A549 (cell line): ENCODE results near the gene ABCD2. TPM values are rescaled to one million over a fixed set of nuclear protein-coding genes. Genes with fewer than 3 reads are reported as not detected.
"Not testable (repeated sequence)": the region's sequence is repeated elsewhere in the genome, so short reads cannot be mapped to it uniquely, and the experiment has no call there.

ENCODE experiments used
- ATAC-seq, 2 experiments: fragments of 200-7000 bp in 1 of 2; fragments of >200 bp in 1 of 2; cut with Nextera tagmentation in 1 of 2; cut with Tn5 transposase in 1 of 2; 3 replicates each; pipeline versions ENCODE4 v1.8.0 to v1.9.1; 2018 to 2020; ENCODE audit warnings: mild to moderate bottlenecking in 1 of 2, moderate library complexity in 1 of 2
- CTCF ChIA-PET: fragments of 300-600 bp; sonication (Branson Sonifier 250); formaldehyde crosslinking; extraction: SDS; loops from one replicate; lab custom pipeline; 2021; ENCODE audit warnings: antibody characterized with exemption, inconsistent platforms; lab: Yijun Ruan, JAX
- POLR2A ChIA-PET: fragments of 350-600 bp; formaldehyde crosslinking; extraction: SDS; loops from one replicate; lab custom pipeline; 2021; ENCODE audit warnings: antibody characterized with exemption, inconsistent platforms; lab: Yijun Ruan, JAX
- DNase-seq, 2 experiments: peaks; one replicate each; pipeline versions ENCODE4 v3.0.0 to v3.0.0-alpha.2; 2011 to 2016; ENCODE audit warnings: low read depth in 1 of 2, low spot score in 1 of 2
- FAIRE-seq: peaks from 2 replicates; lab custom pipeline; 2011; peaks lifted over from hg19 to GRCh38; lab: Jason Lieb, UNC
- H3K27ac ChIP-seq, 2 experiments: fragments of >200 bp; sonication (Bioruptor Twin); formaldehyde crosslinking; 3 replicates each; pipeline ENCODE4 v1.5.1; 2016 to 2017
- H3K4me1 ChIP-seq: fragments of >200 bp; sonication (Bioruptor Twin); formaldehyde crosslinking; 3 replicates; pipeline ENCODE4 v1.6.1; 2016
- H3K4me2 ChIP-seq: fragments of >200 bp; sonication (Bioruptor Twin); formaldehyde crosslinking; 3 replicates; pipeline ENCODE4 v1.6.1; 2016
- H3K4me3 ChIP-seq: fragments of >200 bp; sonication (Bioruptor Twin); formaldehyde crosslinking; 3 replicates; pipeline ENCODE4 v1.5.1; 2016
- H3K9me3 ChIP-seq: fragments of >200 bp; sonication (Bioruptor Twin); formaldehyde crosslinking; 3 replicates; pipeline ENCODE4 v1.6.1; 2016
- BHLHE40 ChIP-seq: IDR thresholded peaks from 2 replicates; pipeline ENCODE4 v1.6.1; 2012; ENCODE audit warnings: low read depth, low read length, inconsistent platforms
- CBX2 ChIP-seq: fragments of 200-600 bp; sonication (generic); IDR thresholded peaks from 2 replicates; pipeline ENCODE4 v1.6.1; 2016; ENCODE audit warnings: low read depth, mild to moderate bottlenecking, borderline replicate concordance
- EHF ChIP-seq: fragments of 250-450 bp; sonication (Bioruptor Pico); IDR thresholded peaks from 2 replicates; pipeline ENCODE4 v1.5.0; 2020; ENCODE audit warnings: mild to moderate bottlenecking
- FOSL2 ChIP-seq, 2 experiments: fragments of 450-650 bp in 1 of 2; fragments of >200 bp in 1 of 2; sonication (Bioruptor Twin) in 1 of 2; formaldehyde crosslinking; IDR thresholded peaks; 2 replicates each; pipeline versions ENCODE4 v1.5.0 to v1.6.1; 2016 to 2020; ENCODE audit warnings: mild to moderate bottlenecking in 1 of 2, moderate library complexity in 1 of 2
- FOXS1 ChIP-seq: fragments of 250-450 bp; sonication (Bioruptor Pico); IDR thresholded peaks from 2 replicates; pipeline ENCODE4 v1.5.0; 2020; ENCODE audit warnings: mild to moderate bottlenecking, moderate library complexity
- HOXA7 ChIP-seq: fragments of 250-450 bp; sonication (Bioruptor Pico); IDR thresholded peaks from 2 replicates; pipeline ENCODE4 v1.5.0; 2020; ENCODE audit warnings: mild to moderate bottlenecking, moderate library complexity
- MAFK ChIP-seq: fragments of 450-650 bp; IDR thresholded peaks from 2 replicates; pipeline ENCODE4 v1.6.1; 2014; ENCODE audit not compliant: partially characterized antibody
- NPAS2 ChIP-seq: fragments of 250-450 bp; sonication (Bioruptor Pico); IDR thresholded peaks from 2 replicates; pipeline ENCODE4 v1.8.0; 2022; ENCODE audit warnings: mild to moderate bottlenecking, moderate library complexity, borderline replicate concordance
- NR3C1 ChIP-seq: fragments of >200 bp; sonication (Bioruptor Twin); formaldehyde crosslinking; IDR thresholded peaks from 3 replicates; pipeline ENCODE4 v1.6.1; 2017
- POLR2A ChIP-seq: IDR thresholded peaks from 2 replicates; pipeline ENCODE4 v1.6.1; 2012; ENCODE audit warnings: mild to moderate bottlenecking, low read length
- RAD21 ChIP-seq, 2 experiments: fragments of >200 bp in 1 of 2; sonication (Bioruptor Twin) in 1 of 2; formaldehyde crosslinking in 1 of 2; IDR thresholded peaks in 1 of 2; conservative IDR thresholded peaks in 1 of 2; 2 replicates in 1 of 2; 3 replicates in 1 of 2; pipeline ENCODE4 v1.6.1; 2012 to 2018; ENCODE audit warnings: inconsistent platforms in 1 of 2
- RFX5 ChIP-seq: fragments of 450-650 bp; IDR thresholded peaks from 2 replicates; pipeline ENCODE4 v1.7.1; 2014; ENCODE audit warnings: antibody characterized with exemption, mild to moderate bottlenecking, moderate library complexity
- RNF2 ChIP-seq: fragments of 200-600 bp; sonication (generic); IDR thresholded peaks from 2 replicates; pipeline ENCODE4 v1.6.1; 2016; ENCODE audit warnings: low read depth, mild to moderate bottlenecking, antibody characterized with exemption, moderate library complexity, borderline replicate concordance
- SREBF2 ChIP-seq: fragments of 450-650 bp; IDR thresholded peaks from 2 replicates; pipeline ENCODE4 v1.6.1; 2014; ENCODE audit warnings: mild to moderate bottlenecking, moderate library complexity
- ZC3H11A ChIP-seq: fragments of 450-650 bp; IDR thresholded peaks from 2 replicates; pipeline ENCODE4 v1.6.1; 2014; ENCODE audit warnings: antibody characterized with exemption, mild to moderate bottlenecking
- WGBS: methylation state at CpG from one replicate; pipeline ENCODE4 v1.1.6; 2017; ENCODE audit errors: missing lambda C conversion rate; 5-methylcytosine and 5-hydroxymethylcytosine counted together
- polyA plus RNA-seq, 4 experiments: library from polyadenylated mRNA; depleted of rRNA in 3 of 4; stranded (reverse); fragments of >200 nt; fragmentation: RNase III in 1 of 4; extraction: RNeasy Plus Mini Kit Qiagen cat#74134 plus additional on column Dnase treatment in 1 of 4; gene quantifications; 2 replicates in 3 of 4; 3 replicates in 1 of 4; pipeline ENCODE4 v1.2.3, GENCODE V29; 2011 to 2017
- TF ChIP-seq, protein P1 (sequence below): fragments of 450-650 bp; IDR thresholded peaks from 2 replicates; pipeline ENCODE4 v1.6.1; 2014; ENCODE audit warnings: antibody characterized with exemption
- TF ChIP-seq, protein P2 (sequence below): fragments of 200-600 bp; sonication (generic); IDR thresholded peaks from 2 replicates; pipeline ENCODE4 v1.6.1; 2016; ENCODE audit warnings: antibody characterized with exemption, mild to moderate bottlenecking, moderate library complexity
- TF ChIP-seq, protein P3 (sequence below): IDR thresholded peaks from 2 replicates; pipeline ENCODE4 v1.6.1; 2012
- TF ChIP-seq, protein P4 (sequence below): fragments of >200 bp; sonication (Bioruptor Twin); formaldehyde crosslinking; IDR thresholded peaks from 2 replicates; pipeline ENCODE4 v1.6.1; 2016

ABCD2 gene
- polyA plus RNA-seq, 2 of the 4 experiments (the other 2 are of a cell fraction), result 0.01 TPM; not detected in 1

DNA sequence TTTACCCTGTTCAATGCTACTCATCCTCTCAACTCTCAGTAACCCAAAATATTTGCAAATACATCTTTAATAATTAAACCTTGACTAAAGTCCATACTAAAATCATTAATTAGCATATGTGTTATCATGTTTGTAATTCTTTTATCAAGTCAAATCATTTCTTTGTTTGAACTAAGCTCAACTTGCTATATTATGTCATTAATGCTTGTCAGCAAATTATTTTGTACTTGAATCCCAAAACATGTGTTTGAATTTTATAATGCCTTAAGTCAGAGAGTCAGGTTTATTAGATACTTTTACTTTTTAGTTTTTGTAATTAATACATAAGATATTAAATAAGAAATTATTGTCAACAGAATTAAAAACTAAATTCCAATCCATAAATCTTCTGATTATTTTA lies 16.5 kb downstream of the ABCD2 start:
- Histone ChIP-seq H3K4me3 (no peak overlapping the region), H3K27ac (no peak overlapping the region), H3K4me1 (0 out of 3 replicates have a peak, but pooled peaks cover 7% of the 10 kb centered on the region), H3K4me2 (no peak overlapping the region), H3K9me3 (no peaks in the 10 kb centered on the region)
- CTCF ChIA-PET, result no interaction called here
- peak; percentile 7 for FAIRE-seq
- POLR2A ChIA-PET, result no interaction called here
- TF ChIP-seq NPAS2 (CRISPR knock-in tag) (no peak), MAFK (peak; percentile 62)
- ATAC-seq, result no peak
- no peak for DNase-seq

DNA sequence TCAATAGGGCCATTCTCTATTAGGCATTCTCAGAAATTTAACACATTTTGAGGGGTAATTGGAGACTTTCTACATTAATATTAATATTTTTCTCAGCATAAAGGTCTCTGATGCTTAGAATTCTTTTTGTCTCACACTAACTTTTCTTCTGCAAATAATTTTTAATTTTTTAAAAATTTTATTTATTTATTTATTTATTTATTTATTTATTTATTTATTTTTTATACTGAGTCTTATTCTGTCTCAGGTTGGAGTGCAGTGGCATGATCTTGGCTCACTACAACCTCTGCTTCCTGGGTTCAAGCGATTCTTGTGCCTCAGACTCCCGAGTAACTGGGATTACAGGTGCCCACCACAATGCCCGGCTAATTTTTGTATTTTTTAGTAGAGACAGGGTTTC lies 17.7 kb downstream of the ABCD2 start:
- CTCF ChIA-PET, result interaction anchor here (0.7 kb wide), 1 partner anchor 45 kb away, joined by 3 read pairs; no protein-coding TSS in a partner anchor
- FAIRE-seq, POLR2A ChIA-PET, H3K4me2 ChIP-seq, H3K4me3 ChIP-seq, DNase-seq, H3K27ac ChIP-seq, ATAC-seq, H3K9me3 ChIP-seq, H3K4me1 ChIP-seq: not testable (repeated sequence)
- peak; percentile 44 for TF ChIP-seq ZC3H11A
- WGBS, result 46% methylated on average over 3 of the region's 3 CpGs

DNA sequence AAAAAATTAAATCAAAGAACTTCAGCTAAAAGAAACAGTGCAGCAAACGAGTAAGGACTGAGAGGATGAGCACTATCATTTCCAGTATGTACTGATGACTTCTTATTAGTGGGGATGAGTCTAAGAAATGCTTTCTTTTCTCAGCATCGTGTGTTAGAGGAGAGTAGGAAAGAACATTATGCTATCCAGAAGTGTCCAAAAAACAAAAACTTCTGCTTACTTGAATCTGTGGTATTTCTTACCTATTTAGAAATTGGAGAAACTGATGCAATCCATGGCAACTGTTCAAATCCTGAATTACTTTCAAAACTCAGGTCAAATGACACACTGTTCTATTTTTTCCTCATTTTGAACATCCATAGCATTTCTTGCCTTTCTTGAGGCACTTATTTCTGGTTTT lies 23.7 kb downstream of the ABCD2 start:
- ChIA-PET CTCF (no interaction called here), POLR2A (no interaction called here)
- Histone ChIP-seq H3K4me3 (no peak overlapping the region), H3K27ac (peak overlapping the region in 1 of 2 experiments; percentile 3; a peak in 1 of 6 replicates), H3K4me2 (no peak overlapping the region), H3K9me3 (no peaks in the 10 kb centered on the region), H3K4me1 (peaks cover 14% of the 10 kb centered on the region; the same call in 2 of the 3 replicates)
- DNase-seq, result no peak
- 48% methylated on average over 2 of the region's 2 CpGs for WGBS
- TF ChIP-seq, protein P1, sequence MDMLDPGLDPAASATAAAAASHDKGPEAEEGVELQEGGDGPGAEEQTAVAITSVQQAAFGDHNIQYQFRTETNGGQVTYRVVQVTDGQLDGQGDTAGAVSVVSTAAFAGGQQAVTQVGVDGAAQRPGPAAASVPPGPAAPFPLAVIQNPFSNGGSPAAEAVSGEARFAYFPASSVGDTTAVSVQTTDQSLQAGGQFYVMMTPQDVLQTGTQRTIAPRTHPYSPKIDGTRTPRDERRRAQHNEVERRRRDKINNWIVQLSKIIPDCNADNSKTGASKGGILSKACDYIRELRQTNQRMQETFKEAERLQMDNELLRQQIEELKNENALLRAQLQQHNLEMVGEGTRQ, result no peak
- TF ChIP-seq RNF2, result no peak
- no peak for TF ChIP-seq SREBF2
- no peak for TF ChIP-seq CBX2
- TF ChIP-seq, protein P2, sequence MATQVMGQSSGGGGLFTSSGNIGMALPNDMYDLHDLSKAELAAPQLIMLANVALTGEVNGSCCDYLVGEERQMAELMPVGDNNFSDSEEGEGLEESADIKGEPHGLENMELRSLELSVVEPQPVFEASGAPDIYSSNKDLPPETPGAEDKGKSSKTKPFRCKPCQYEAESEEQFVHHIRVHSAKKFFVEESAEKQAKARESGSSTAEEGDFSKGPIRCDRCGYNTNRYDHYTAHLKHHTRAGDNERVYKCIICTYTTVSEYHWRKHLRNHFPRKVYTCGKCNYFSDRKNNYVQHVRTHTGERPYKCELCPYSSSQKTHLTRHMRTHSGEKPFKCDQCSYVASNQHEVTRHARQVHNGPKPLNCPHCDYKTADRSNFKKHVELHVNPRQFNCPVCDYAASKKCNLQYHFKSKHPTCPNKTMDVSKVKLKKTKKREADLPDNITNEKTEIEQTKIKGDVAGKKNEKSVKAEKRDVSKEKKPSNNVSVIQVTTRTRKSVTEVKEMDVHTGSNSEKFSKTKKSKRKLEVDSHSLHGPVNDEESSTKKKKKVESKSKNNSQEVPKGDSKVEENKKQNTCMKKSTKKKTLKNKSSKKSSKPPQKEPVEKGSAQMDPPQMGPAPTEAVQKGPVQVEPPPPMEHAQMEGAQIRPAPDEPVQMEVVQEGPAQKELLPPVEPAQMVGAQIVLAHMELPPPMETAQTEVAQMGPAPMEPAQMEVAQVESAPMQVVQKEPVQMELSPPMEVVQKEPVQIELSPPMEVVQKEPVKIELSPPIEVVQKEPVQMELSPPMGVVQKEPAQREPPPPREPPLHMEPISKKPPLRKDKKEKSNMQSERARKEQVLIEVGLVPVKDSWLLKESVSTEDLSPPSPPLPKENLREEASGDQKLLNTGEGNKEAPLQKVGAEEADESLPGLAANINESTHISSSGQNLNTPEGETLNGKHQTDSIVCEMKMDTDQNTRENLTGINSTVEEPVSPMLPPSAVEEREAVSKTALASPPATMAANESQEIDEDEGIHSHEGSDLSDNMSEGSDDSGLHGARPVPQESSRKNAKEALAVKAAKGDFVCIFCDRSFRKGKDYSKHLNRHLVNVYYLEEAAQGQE, result no peak
- no peak for TF ChIP-seq ZC3H11A
- TF ChIP-seq, protein P3, sequence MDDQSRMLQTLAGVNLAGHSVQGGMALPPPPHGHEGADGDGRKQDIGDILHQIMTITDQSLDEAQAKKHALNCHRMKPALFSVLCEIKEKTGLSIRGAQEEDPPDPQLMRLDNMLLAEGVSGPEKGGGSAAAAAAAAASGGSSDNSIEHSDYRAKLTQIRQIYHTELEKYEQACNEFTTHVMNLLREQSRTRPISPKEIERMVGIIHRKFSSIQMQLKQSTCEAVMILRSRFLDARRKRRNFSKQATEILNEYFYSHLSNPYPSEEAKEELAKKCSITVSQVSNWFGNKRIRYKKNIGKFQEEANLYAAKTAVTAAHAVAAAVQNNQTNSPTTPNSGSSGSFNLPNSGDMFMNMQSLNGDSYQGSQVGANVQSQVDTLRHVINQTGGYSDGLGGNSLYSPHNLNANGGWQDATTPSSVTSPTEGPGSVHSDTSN, result no peak
- TF ChIP-seq FOXS1 (CRISPR knock-in tag), result no peak
- no peak for TF ChIP-seq FOSL2 (IDR thresholded peaks at IDR 0.05)
- TF ChIP-seq FOSL2 (CRISPR knock-in tag; IDR thresholded peaks at IDR 0.05), result no peak
- no peak for TF ChIP-seq RFX5
- TF ChIP-seq, protein P4, sequence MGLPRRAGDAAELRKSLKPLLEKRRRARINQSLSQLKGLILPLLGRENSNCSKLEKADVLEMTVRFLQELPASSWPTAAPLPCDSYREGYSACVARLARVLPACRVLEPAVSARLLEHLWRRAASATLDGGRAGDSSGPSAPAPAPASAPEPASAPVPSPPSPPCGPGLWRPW, result no peak
- TF ChIP-seq RAD21 (conservative IDR thresholded peaks at IDR 0.05 in 1 of 2, IDR thresholded peaks at IDR 0.05 in 1 of 2), result no peak
- TF ChIP-seq NPAS2 (CRISPR knock-in tag), result no peak
- TF ChIP-seq BHLHE40, result no peak
- TF ChIP-seq NR3C1, result no peak
- TF ChIP-seq POLR2A, result no peak
- no peak for TF ChIP-seq EHF (CRISPR knock-in tag)
- TF ChIP-seq HOXA7 (CRISPR knock-in tag), result no peak
- ATAC-seq, result no peak
- no peak for FAIRE-seq
